Muscle of arm (tissue), 12 donors: ENCODE data around the gene DENND5A. TPM values are rescaled to one million over a fixed set of nuclear protein-coding genes. Genes with fewer than 3 reads are reported as not detected.
"Not testable (repeated sequence)": the region's sequence is repeated elsewhere in the genome, so short reads cannot be mapped to it uniquely, and the experiment has no call there.

ENCODE experiments used
- DNase-seq: peaks from one replicate; pipeline ENCODE4 v3.0.0-alpha.2; 2013
- polyA plus RNA-seq, 12 donors: library from polyadenylated mRNA; unstranded; fragments of 120-200 nt; gene quantifications; one replicate each; pipeline ENCODE4 v1.2.1, GENCODE V29; 2013; ENCODE audit not compliant: insufficient read length in 12 of 12

Gene DENND5A
- polyA plus RNA-seq, 12 donors, result 57.5 to 96.2 (median 80.9) TPM; not detected in 1

- peak; percentile 8 for DNase-seq
Measured at GRCh38 chr11:9219115-9219514, 46.0 kb downstream of the DENND5A start.

GRCh38 chr11:9214765-9215164, 50.4 kb downstream of the DENND5A start:
- no peak for DNase-seq

- DNase-seq, result no peak
Measured at GRCh38 chr11:9211322-9211721, 53.8 kb downstream of the DENND5A start.

- DNase-seq, result no peak
Measured at GRCh38 chr11:9210922-9211320, 54.2 kb downstream of the DENND5A start.

GRCh38 chr11:9210224-9210921, 54.8 kb downstream of the DENND5A start:
- no peak for DNase-seq

GRCh38 chr11:9209604-9210003, 55.5 kb downstream of the DENND5A start:
- DNase-seq, result not testable (repeated sequence)

GRCh38 chr11:9208726-9209501, 56.2 kb downstream of the DENND5A start:
- no peak for DNase-seq

GRCh38 chr11:9207229-9207628, 57.9 kb downstream of the DENND5A start:
- no peak for DNase-seq

GRCh38 chr11:9206496-9206895, 58.7 kb downstream of the DENND5A start:
- DNase-seq, result no peak

GRCh38 chr11:9203691-9204311, 61.3 kb downstream of the DENND5A start:
- peak; percentile 10 for DNase-seq

GRCh38 chr11:9201372-9202162, 63.6 kb downstream of the DENND5A start:
- no peak for DNase-seq

GRCh38 chr11:9200471-9200870, 64.7 kb downstream of the DENND5A start:
- no peak for DNase-seq

- no peak for DNase-seq
Measured at GRCh38 chr11:9193316-9193715, 71.8 kb downstream of the DENND5A start.

- no peak for DNase-seq
Measured at GRCh38 chr11:9192561-9192960, 72.6 kb downstream of the DENND5A start.

- DNase-seq, result not testable (repeated sequence)
Measured at GRCh38 chr11:9190326-9191016, 74.7 kb downstream of the DENND5A start.

- not testable (repeated sequence) for DNase-seq
Measured at GRCh38 chr11:9188860-9189259, 76.3 kb downstream of the DENND5A start.

- no peak for DNase-seq
Measured at GRCh38 chr11:9187616-9188015, 77.5 kb downstream of the DENND5A start.

GRCh38 chr11:9184516-9184915, 80.6 kb downstream of the DENND5A start:
- DNase-seq, result no peak

- no peak for DNase-seq
Measured at GRCh38 chr11:9182180-9182871, 82.8 kb downstream of the DENND5A start.

- no peak for DNase-seq
Measured at GRCh38 chr11:9180784-9181183, 84.4 kb downstream of the DENND5A start.

GRCh38 chr11:9179141-9179540, 86.0 kb downstream of the DENND5A start:
- no peak for DNase-seq
